HepG2 (cell line): ENCODE results near the gene ABT1. TPM values are rescaled to one million over a fixed set of nuclear protein-coding genes. Genes with fewer than 3 reads are reported as not detected.

ENCODE experiments used
- ASH2L ChIP-seq: fragments of 300-600, 200-600 bp; sonication (generic); IDR thresholded peaks from 2 replicates; pipeline ENCODE4 v1.7.0; 2017; ENCODE audit warnings: low read depth, mild to moderate bottlenecking, moderate library complexity, mixed read lengths, low read length; ENCODE audit not compliant: insufficient read length
- ATF6 ChIP-seq: sonication (generic); formaldehyde crosslinking; conservative IDR thresholded peaks from 2 replicates; pipeline ENCODE4 v1.4.0; 2020; ENCODE audit warnings: missing genetic modification reagents
- CEBPG ChIP-seq: IDR thresholded peaks from 2 replicates; pipeline ENCODE4 v1.6.1; 2016
- FOXA3 ChIP-seq: IDR thresholded peaks from 2 replicates; pipeline ENCODE4 v1.6.1; 2016; ENCODE audit warnings: missing genetic modification reagents, missing compliant biosample characterization
- GABPB1 ChIP-seq: IDR thresholded peaks from 2 replicates; pipeline ENCODE4 v1.6.1; 2016; ENCODE audit warnings: mild to moderate bottlenecking, missing genetic modification reagents, moderate library complexity, missing compliant biosample characterization
- HOXA7 ChIP-seq: sonication (generic); formaldehyde crosslinking; IDR thresholded peaks from 2 replicates; pipeline ENCODE4 v1.8.1; 2022; ENCODE audit warnings: mild to moderate bottlenecking, missing genetic modification reagents, moderate library complexity
- KAT2B ChIP-seq: fragments of 150-350 bp; IDR thresholded peaks from 2 replicates; pipeline ENCODE4 v1.6.1; 2014; ENCODE audit warnings: low read depth, low read length, borderline replicate concordance
- KAT8 ChIP-seq: IDR thresholded peaks from 2 replicates; pipeline ENCODE4 v1.6.1; 2016; ENCODE audit warnings: missing genetic modification reagents, missing compliant biosample characterization
- MIER3 ChIP-seq: IDR thresholded peaks from 2 replicates; pipeline ENCODE4 v1.6.1; 2016; ENCODE audit warnings: missing compliant biosample characterization, borderline replicate concordance
- MLLT10 ChIP-seq: sonication (generic); formaldehyde crosslinking; IDR thresholded peaks from 2 replicates; pipeline ENCODE4 v1.4.0; 2020; ENCODE audit warnings: missing genetic modification reagents
- NFATC3 ChIP-seq: sonication (generic); formaldehyde crosslinking; IDR thresholded peaks from 2 replicates; pipeline ENCODE4 v1.5.1; 2020; ENCODE audit warnings: mild to moderate bottlenecking, missing genetic modification reagents
- PCBP2 ChIP-seq: fragments of 200-400 bp; formaldehyde crosslinking; optimal IDR thresholded peaks from 2 replicates; pipeline ENCODE3; 2018; ENCODE audit warnings: low read length, low read depth; ENCODE audit not compliant: poor library complexity, severe bottlenecking
- PHF20 ChIP-seq: sonication (generic); formaldehyde crosslinking; IDR thresholded peaks from 2 replicates; pipeline ENCODE4 v1.5.0; 2020; ENCODE audit warnings: mild to moderate bottlenecking, missing genetic modification reagents
- PITX1 ChIP-seq: sonication (generic); formaldehyde crosslinking; IDR thresholded peaks from 2 replicates; pipeline ENCODE4 v1.5.1; 2020; ENCODE audit warnings: mild to moderate bottlenecking, missing genetic modification reagents
- POLR2AphosphoS5 ChIP-seq: IDR thresholded peaks from 2 replicates; pipeline ENCODE4 v1.6.1; 2012; ENCODE audit warnings: low read depth, low read length
- RAD21 ChIP-seq: fragments of 450-650 bp; formaldehyde crosslinking; IDR thresholded peaks from 2 replicates; pipeline ENCODE4 v1.5.0; 2020; ENCODE audit warnings: mild to moderate bottlenecking
- REL ChIP-seq: sonication (generic); formaldehyde crosslinking; conservative IDR thresholded peaks from 2 replicates; pipeline ENCODE4 v1.8.0; 2022; ENCODE audit warnings: mild to moderate bottlenecking, missing genetic modification reagents, moderate library complexity
- TFE3 ChIP-seq: IDR thresholded peaks from 2 replicates; pipeline ENCODE4 v1.6.1; 2016
- ZBTB21 ChIP-seq: sonication (generic); formaldehyde crosslinking; IDR thresholded peaks from 2 replicates; pipeline ENCODE4 v1.4.0; 2020; ENCODE audit warnings: missing genetic modification reagents
- ZFP91 ChIP-seq: sonication (generic); formaldehyde crosslinking; IDR thresholded peaks from 2 replicates; pipeline ENCODE4 v1.9.0; 2022; ENCODE audit warnings: missing genetic modification reagents, mild to moderate bottlenecking, borderline replicate concordance
- ZIK1 ChIP-seq: sonication (generic); formaldehyde crosslinking; IDR thresholded peaks from 2 replicates; pipeline ENCODE4 v1.5.0; 2020; ENCODE audit warnings: mild to moderate bottlenecking, low read depth, missing genetic modification reagents, borderline replicate concordance
- ZNF512 ChIP-seq: sonication (generic); formaldehyde crosslinking; IDR thresholded peaks from 2 replicates; pipeline ENCODE4 v1.4.0; 2020; ENCODE audit warnings: mild to moderate bottlenecking, missing genetic modification reagents
- ZNF678 ChIP-seq: sonication (generic); formaldehyde crosslinking; IDR thresholded peaks from 2 replicates; pipeline ENCODE4 v1.4.0; 2020; ENCODE audit warnings: mild to moderate bottlenecking, missing genetic modification reagents
- ZNF724P ChIP-seq: sonication (generic); formaldehyde crosslinking; IDR thresholded peaks from 2 replicates; pipeline ENCODE4 v1.8.0; 2022; ENCODE audit warnings: missing genetic modification reagents, borderline replicate concordance
- polyA plus RNA-seq, 8 experiments: library from polyadenylated mRNA; depleted of rRNA in 3 of 8; stranded (reverse) in 7 of 8; unstranded in 1 of 8; fragments of >200 nt; fragmentation: Illumina TruSeq in 4 of 8; extraction: Trizol in 4 of 8; gene quantifications; 2 replicates each; pipeline versions ENCODE4 v1.2.1 to v1.2.3, GENCODE V29; 2011 to 2016; ENCODE audit warnings: low read depth in 4 of 8, missing spikeins in 1 of 8, mixed read lengths in 1 of 8; ENCODE audit not compliant: insufficient read depth in 1 of 8
- total RNA-seq, 5 experiments: library from RNA; depleted of rRNA; stranded (reverse); fragments of >200 nt; fragmentation: Illumina TruSeq; extraction: Trizol; gene quantifications; 2 replicates each; pipeline ENCODE4 v1.2.3, GENCODE V29; 2016; ENCODE audit warnings: low read depth in 1 of 5

Gene ABT1
- total and polyA plus RNA-seq, 2 of the 13 experiments (the other 11 are each of a cell fraction or from before 2014, with no cell fraction given), result 38.4 TPM

GRCh38 chr6:26556263-26557070, 40.3 kb upstream of the ABT1 start (continued):
- no peak for TF ChIP-seq KAT2B
- TF ChIP-seq PITX1 (CRISPR knock-in tag), result peak; percentile 82
- TF ChIP-seq ZNF512 (CRISPR knock-in tag), result no peak
- no peak for TF ChIP-seq ASH2L
- TF ChIP-seq TFE3, result 0 out of 2 replicates have a peak, but pooled peaks have one; percentile 31
- TF ChIP-seq NFATC3 (CRISPR knock-in tag), result no peak; the same call in 1 of the 2 replicates
- no peak for TF ChIP-seq PCBP2
- TF ChIP-seq FOXA3 (CRISPR knock-in tag), result peak; percentile 52; the same call in 1 of the 2 replicates
- no peak; the same call in 1 of the 2 replicates for TF ChIP-seq ZBTB21 (CRISPR knock-in tag)
- TF ChIP-seq HOXA7 (CRISPR knock-in tag), result no peak
- no peak for TF ChIP-seq ZIK1
- peak; percentile 63; the same call in 1 of the 2 replicates for TF ChIP-seq MIER3
- TF ChIP-seq RAD21, result no peak
- TF ChIP-seq ZNF724P (CRISPR knock-in tag), result peak; percentile 38; the same call in 1 of the 2 replicates
- TF ChIP-seq CEBPG (CRISPR knock-in tag), result 0 out of 2 replicates have a peak, but pooled peaks have one; percentile 19
- no peak for TF ChIP-seq REL (CRISPR knock-in tag)
- TF ChIP-seq ZNF678 (CRISPR knock-in tag), result no peak
- 0 out of 2 replicates have a peak, but pooled peaks have one; percentile 27 for TF ChIP-seq GABPB1 (CRISPR knock-in tag)
- TF ChIP-seq MLLT10 (CRISPR knock-in tag), result no peak
- no peak for TF ChIP-seq ATF6 (CRISPR knock-in tag)
- TF ChIP-seq PHF20 (CRISPR knock-in tag), result no peak
- no peak for TF ChIP-seq POLR2AphosphoS5
- TF ChIP-seq ZFP91 (CRISPR knock-in tag), result no peak
- TF ChIP-seq KAT8 (CRISPR knock-in tag), result peak; percentile 70
